HepG2 (cell line): Measurements from ENCODE around the gene AUH. TPM values are rescaled to one million over a fixed set of nuclear protein-coding genes. Genes with fewer than 3 reads are reported as not detected.
A peak's percentile ranks its signal among the peaks of the same experiment; 100 is the strongest.

Source experiments
- ATAC-seq: fragments of 200-7000 bp; cut with Tn5 transposase; 3 replicates; pipeline ENCODE4 v1.9.1; 2020; ENCODE audit warnings: mild to moderate bottlenecking, moderate library complexity
- BruUV-seq: library from RNA; stranded (reverse); fragments of 400-500 nt; replicated peaks from 2 replicates; lab custom pipeline; 2021; lab: Mats Ljungman, UMichigan
- CTCF ChIA-PET: fragments of 300-600 bp; formaldehyde crosslinking; extraction: SDS; loops from one replicate; lab custom pipeline; 2021; ENCODE audit warnings: low total read pairs, inconsistent platforms, low intra/inter-chr PET ratio; lab: Yijun Ruan, JAX
- POLR2A ChIA-PET: fragments of 350-600 bp; sonication (Branson Sonifier 250); formaldehyde crosslinking; loops from one replicate; lab custom pipeline; 2020; ENCODE audit warnings: antibody characterized with exemption, inconsistent platforms; lab: Yijun Ruan, JAX
- DNase-seq: peaks from one replicate; pipeline ENCODE4 v3.0.0-alpha.2; 2015; ENCODE audit warnings: low spot score
- FAIRE-seq: peaks from 3 replicates; lab custom pipeline; 2011; peaks lifted over from hg19 to GRCh38; lab: Jason Lieb, UNC
- H2AFZ ChIP-seq: one replicate; pipeline ENCODE4 v1.6.1; 2011; ENCODE audit warnings: low read length, inconsistent platforms
- H3K27ac ChIP-seq: fragments of 300-600 bp; 3 replicates; pipeline ENCODE4 v1.8.0; 2011; ENCODE audit warnings: mixed run types, mild to moderate bottlenecking, mixed read lengths, low read length, inconsistent platforms; ENCODE audit not compliant: insufficient read depth; ENCODE audit errors: extremely low read length
- H3K27me3 ChIP-seq, 2 experiments: fragments of 200-600 bp in 1 of 2; 2 replicates in 1 of 2; 3 replicates in 1 of 2; pipeline versions ENCODE4 v1.6.0 to v1.8.0; 2011; ENCODE audit warnings: low read length in 2 of 2, mild to moderate bottlenecking in 2 of 2, moderate library complexity in 2 of 2, inconsistent platforms in 1 of 2; ENCODE audit not compliant: insufficient read depth in 2 of 2, control insufficient read depth in 1 of 2
- H3K36me3 ChIP-seq, 2 experiments: fragments of 200-600 bp in 1 of 2; replicated peaks in 1 of 2; 2 replicates in 1 of 2; 3 replicates in 1 of 2; pipeline versions ENCODE4 v1.5.1 to v1.8.0; 2011; ENCODE audit warnings: low read length in 2 of 2, inconsistent platforms in 1 of 2; ENCODE audit not compliant: insufficient read depth in 2 of 2, control insufficient read depth in 1 of 2
- H3K4me1 ChIP-seq: 2 replicates; pipeline ENCODE4 v1.5.1; 2012; ENCODE audit warnings: low read length, inconsistent platforms; ENCODE audit not compliant: insufficient read depth
- H3K4me2 ChIP-seq: 2 replicates; pipeline ENCODE4 v1.6.0; 2011; ENCODE audit warnings: low read depth, low read length, inconsistent platforms
- H3K4me3 ChIP-seq, 3 experiments: fragments of 200-600 bp in 1 of 3; sonication (generic), shearing (Covaris generic) in 1 of 3; replicated peaks in 1 of 3; 2 replicates each; pipeline ENCODE4 v1.5.1; 2011 to 2016; ENCODE audit warnings: low read length in 3 of 3, inconsistent platforms in 2 of 3, low read depth in 2 of 3, mild to moderate bottlenecking in 2 of 3, control low read depth in 1 of 3, mixed read lengths in 1 of 3; ENCODE audit not compliant: insufficient read depth in 1 of 3
- H3K79me2 ChIP-seq: one replicate; pipeline ENCODE4 v1.6.1; 2011; ENCODE audit warnings: low read length, inconsistent platforms; ENCODE audit not compliant: insufficient read depth
- H3K9ac ChIP-seq: 2 replicates; pipeline ENCODE4 v1.6.0; 2011; ENCODE audit warnings: mild to moderate bottlenecking, low read depth, low read length, inconsistent platforms; ENCODE audit not compliant: insufficient read depth
- H3K9me3 ChIP-seq: 2 replicates; pipeline ENCODE4 v1.5.1; 2012; ENCODE audit warnings: mild to moderate bottlenecking, low read length
- H4K20me1 ChIP-seq: 2 replicates; pipeline ENCODE4 v1.6.0; 2011; ENCODE audit warnings: inconsistent platforms, mild to moderate bottlenecking, low read length, moderate library complexity; ENCODE audit not compliant: insufficient read depth
- AGO2 ChIP-seq: fragments of 200-400 bp; formaldehyde crosslinking; optimal IDR thresholded peaks from 2 replicates; pipeline ENCODE3; 2017; ENCODE audit warnings: mild to moderate bottlenecking, low read depth, low read length, moderate library complexity
- ASH2L ChIP-seq: fragments of 300-600, 200-600 bp; sonication (generic); IDR thresholded peaks from 2 replicates; pipeline ENCODE4 v1.7.0; 2017; ENCODE audit warnings: low read depth, mild to moderate bottlenecking, moderate library complexity, mixed read lengths, low read length; ENCODE audit not compliant: insufficient read length
- CHCHD3 ChIP-seq: sonication (generic); formaldehyde crosslinking; IDR thresholded peaks from 2 replicates; pipeline ENCODE4 v1.8.0; 2022; ENCODE audit warnings: mild to moderate bottlenecking, missing genetic modification reagents, moderate library complexity
- DNMT3B ChIP-seq: conservative IDR thresholded peaks from 2 replicates; pipeline ENCODE4 v1.6.1; 2016; ENCODE audit warnings: missing biosample characterization, control low read depth
- MYNN ChIP-seq: sonication (generic); formaldehyde crosslinking; IDR thresholded peaks from 2 replicates; pipeline ENCODE4 v1.4.0; 2020; ENCODE audit warnings: mild to moderate bottlenecking, low read depth, missing genetic modification reagents
- NBN ChIP-seq: fragments of 450-650 bp; conservative IDR thresholded peaks from 2 replicates; pipeline ENCODE4 v1.6.1; 2017
- NR3C1 ChIP-seq: sonication (generic); formaldehyde crosslinking; IDR thresholded peaks from 2 replicates; pipeline ENCODE4 v1.4.0; 2020; ENCODE audit warnings: missing genetic modification reagents
- PCBP2 ChIP-seq: fragments of 200-400 bp; formaldehyde crosslinking; optimal IDR thresholded peaks from 2 replicates; pipeline ENCODE3; 2018; ENCODE audit warnings: low read length, low read depth; ENCODE audit not compliant: poor library complexity, severe bottlenecking
- RNF2 ChIP-seq: fragments of 450-650 bp; conservative IDR thresholded peaks from 2 replicates; pipeline ENCODE4 v1.6.1; 2016; ENCODE audit warnings: low read depth
- SMAD3 ChIP-seq: sonication (generic); formaldehyde crosslinking; IDR thresholded peaks from 2 replicates; pipeline ENCODE4 v1.4.0; 2020; ENCODE audit warnings: missing genetic modification reagents
- SMAD9 ChIP-seq: sonication (generic); formaldehyde crosslinking; IDR thresholded peaks from 2 replicates; pipeline ENCODE4 v1.5.1; 2020; ENCODE audit warnings: mild to moderate bottlenecking, missing genetic modification reagents
- SP2 ChIP-seq: sonication (generic); formaldehyde crosslinking; IDR thresholded peaks from 2 replicates; pipeline ENCODE4 v1.5.1; 2020; ENCODE audit warnings: mild to moderate bottlenecking, missing genetic modification reagents
- STAG1 ChIP-seq: sonication (generic); formaldehyde crosslinking; IDR thresholded peaks from 2 replicates; pipeline ENCODE4 v1.4.0; 2020; ENCODE audit warnings: missing genetic modification reagents
- TOPORS ChIP-seq: sonication (generic); formaldehyde crosslinking; IDR thresholded peaks from 2 replicates; pipeline ENCODE4 v1.8.0; 2023; ENCODE audit warnings: mild to moderate bottlenecking, missing genetic modification reagents
- TP53 ChIP-seq: sonication (generic); formaldehyde crosslinking; conservative IDR thresholded peaks from 2 replicates; pipeline ENCODE4 v1.4.0; 2020; ENCODE audit warnings: missing genetic modification reagents
- ZNF205 ChIP-seq: IDR thresholded peaks from 2 replicates; pipeline ENCODE4 v1.6.1; 2018; ENCODE audit warnings: missing biosample characterization, missing genetic modification reagents
- ZNF263 ChIP-seq: sonication (generic); formaldehyde crosslinking; IDR thresholded peaks from 2 replicates; pipeline ENCODE4 v1.4.0; 2020; ENCODE audit warnings: missing genetic modification reagents
- ZNF598 ChIP-seq: sonication (generic); formaldehyde crosslinking; IDR thresholded peaks from 2 replicates; pipeline ENCODE4 v1.5.1; 2020; ENCODE audit warnings: mild to moderate bottlenecking, missing genetic modification reagents, borderline replicate concordance
- ZNF878 ChIP-seq: sonication (generic); formaldehyde crosslinking; IDR thresholded peaks from 2 replicates; pipeline ENCODE4 v1.8.1; 2023; ENCODE audit warnings: mild to moderate bottlenecking, missing genetic modification reagents, moderate library complexity
- WGBS: methylation state at CpG from one replicate; pipeline ENCODE4 v1.1.6; 2017; ENCODE audit warnings: low lambda C conversion rate; 5-methylcytosine and 5-hydroxymethylcytosine counted together
- in situ Hi-C: cut with HindIII; loops from 2 replicates; pipeline ENCODE4 v1.10.0; 2017; ENCODE audit warnings: low pct_unique_long_range_greater_than_20kb; ENCODE audit not compliant: extremely low pct_ligation_motif_present
- intact Hi-C: fragments of 100-400 bp; cut with micrococcal nuclease; formaldehyde crosslinking; loops from one replicate; pipeline ENCODE4 v1.10.0; 2022; ENCODE audit not compliant: unreplicated experiment
- polyA plus RNA-seq, 8 experiments: library from polyadenylated mRNA; depleted of rRNA in 3 of 8; stranded (reverse) in 7 of 8; unstranded in 1 of 8; fragments of >200 nt; fragmentation: Illumina TruSeq in 4 of 8; extraction: Trizol in 4 of 8; gene quantifications; 2 replicates each; pipeline versions ENCODE4 v1.2.1 to v1.2.3, GENCODE V29; 2011 to 2016; ENCODE audit warnings: low read depth in 4 of 8, missing spikeins in 1 of 8, mixed read lengths in 1 of 8; ENCODE audit not compliant: insufficient read depth in 1 of 8
- total RNA-seq, 5 experiments: library from RNA; depleted of rRNA; stranded (reverse); fragments of >200 nt; fragmentation: Illumina TruSeq; extraction: Trizol; gene quantifications; 2 replicates each; pipeline ENCODE4 v1.2.3, GENCODE V29; 2016; ENCODE audit warnings: low read depth in 1 of 5

Gene AUH
- total and polyA plus RNA-seq, 2 of the 13 experiments (the other 11 are each of a cell fraction or from before 2014, with no cell fraction given) = 25.8 to 31.9 TPM

DNA sequence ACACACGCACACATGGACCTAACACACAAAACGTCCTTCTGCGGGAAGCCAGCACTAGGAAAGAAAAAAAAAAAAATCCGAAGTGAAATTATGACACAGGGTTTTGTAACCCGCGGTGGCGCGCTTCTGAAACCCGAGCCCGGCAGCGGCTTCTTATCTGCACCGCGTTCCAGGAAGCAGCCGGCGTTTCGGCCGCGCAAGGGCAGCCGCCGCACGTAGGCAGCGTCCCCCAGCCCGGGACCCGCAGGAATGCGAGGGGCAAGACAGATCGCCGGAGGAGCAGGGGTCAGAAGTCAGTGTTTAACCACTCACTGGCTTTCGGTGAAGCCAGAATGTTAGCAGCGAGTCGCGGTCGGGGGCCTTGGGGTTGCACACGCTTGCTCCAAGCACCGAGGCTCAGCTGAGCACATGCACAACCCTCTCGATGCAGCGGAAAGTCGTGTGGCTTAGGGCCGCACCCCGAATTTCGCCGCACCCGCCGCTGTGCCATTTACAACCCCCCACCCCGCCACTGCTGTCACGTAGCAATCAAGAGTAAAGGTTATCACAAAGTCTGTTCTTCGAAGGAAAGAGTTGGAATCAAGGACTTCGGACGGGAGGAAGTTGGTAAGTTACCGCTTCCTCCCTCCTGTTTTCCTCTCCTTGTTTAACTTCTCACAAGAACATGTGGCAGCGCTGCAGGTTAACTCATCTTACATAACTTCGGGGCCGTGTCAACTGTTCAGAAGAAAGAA lies 167.9 kb downstream of the AUH start (continued):
- TF ChIP-seq SP2 (CRISPR knock-in tag) (peak; percentile 22; the same call in 1 of the 2 replicates), ZNF205 (CRISPR knock-in tag) (no peak; the same call in none of the 2 replicates), ZNF598 (CRISPR knock-in tag) (0 out of 2 replicates have a peak, but pooled peaks have one; percentile 11), MYNN (no peak; the same call in 1 of the 2 replicates), RNF2 (peak; percentile 97)
- TF ChIP-seq, all 625 proteins: peak for 407

GRCh38 chr9:91193087-91193657 lies 168.5 kb downstream of the AUH start:
- Histone ChIP-seq H3K4me1 (peaks cover 71% of the 10 kb centered on the region), H2AFZ (no peak overlapping the region), H3K4me2 (peak overlapping the region; percentile 92), H3K4me3 (peak overlapping the region; percentile 52 to 68 (median 56)), H3K27me3 (no peaks in the 10 kb centered on the region), H3K79me2 (peaks cover 19% of the 10 kb centered on the region), H4K20me1 (no peaks in the 10 kb centered on the region), H3K36me3 (no peaks in the 10 kb centered on the region), H3K9ac (peak overlapping the region; percentile 99), H3K27ac (peak overlapping the region; percentile 100), H3K9me3 (no peaks in the 10 kb centered on the region)
- in situ Hi-C loops (loop anchor here (5.0 to 10.0 kb wide), 2 partner anchors 148 to 229 kb away; partner anchors contain the start of gene NFIL3), intact Hi-C loops (loop anchor here (2.0 to 10.0 kb wide), 2 partner anchors 104 to 128 kb away; no protein-coding TSS in a partner anchor)
- TSS peak; percentile 86 for BruUV-seq
- ATAC-seq (peak; percentile 68), FAIRE-seq (no peak), DNase-seq (peak; percentile 95)
- CTCF ChIA-PET = no interaction called here
- under 1% methylated on average over 27 of the region's 38 CpGs for WGBS
- POLR2A ChIA-PET = interaction anchor here (0.7 to 3.1 kb wide), 25 partner anchors 9 to 1132 kb away, joined by 3 to 35 read pairs (median 3); partner anchors contain the start of genes AUH, CENPP, NFIL3 and NOL8
- no peak for TF ChIP-seq TP53 (CRISPR knock-in tag)
- TF ChIP-seq ZNF878 (CRISPR knock-in tag) = 0 out of 2 replicates have a peak, but pooled peaks have one; percentile 15
- no peak for TF ChIP-seq TOPORS (CRISPR knock-in tag)
- no peak for TF ChIP-seq CHCHD3 (CRISPR knock-in tag)
- TF ChIP-seq ASH2L = peak; percentile 14
- no peak for TF ChIP-seq PCBP2
- no peak for TF ChIP-seq SMAD9 (CRISPR knock-in tag)
- peak; percentile 100 for TF ChIP-seq AGO2
- no peak for TF ChIP-seq DNMT3B (CRISPR knock-in tag)
- no peak for TF ChIP-seq SMAD3 (CRISPR knock-in tag)
- no peak for TF ChIP-seq ZNF263 (CRISPR knock-in tag)
- no peak for TF ChIP-seq NBN
- TF ChIP-seq NR3C1 (CRISPR knock-in tag) = no peak
- TF ChIP-seq STAG1 = no peak
